Middle frontal gyrus (tissue), 1 donor: ENCODE results near the gene RAB8B.
"Not testable (repeated sequence)": the region's sequence is repeated elsewhere in the genome, so short reads cannot be mapped to it uniquely, and the experiment has no call there.

Experiments
- DNase-seq: peaks from one replicate; pipeline ENCODE4 v3.0.0-alpha.2; 2015; ENCODE audit warnings: low spot score; ENCODE audit errors: extremely low spot score

The RAB8B gene

DNA sequence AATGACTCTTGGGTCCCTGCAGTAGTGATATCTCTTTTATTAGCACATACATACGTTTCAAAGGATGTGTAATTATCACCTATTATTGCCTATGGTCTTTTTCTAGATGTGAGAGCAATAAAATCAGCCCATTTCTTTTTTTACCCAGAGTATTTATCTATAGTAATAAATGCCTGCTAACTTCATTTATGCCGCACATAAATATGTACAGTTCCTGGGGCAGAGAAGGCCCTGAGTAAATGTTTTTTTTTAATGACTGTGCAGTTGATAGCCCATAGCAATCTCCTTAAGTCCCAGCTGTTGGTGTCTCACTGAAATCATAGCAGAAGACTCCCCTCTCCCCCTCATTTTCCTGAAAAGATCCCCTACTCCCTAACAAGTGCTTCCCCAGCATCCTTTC, 16.7 kb downstream of the RAB8B start:
- no peak for DNase-seq

DNA sequence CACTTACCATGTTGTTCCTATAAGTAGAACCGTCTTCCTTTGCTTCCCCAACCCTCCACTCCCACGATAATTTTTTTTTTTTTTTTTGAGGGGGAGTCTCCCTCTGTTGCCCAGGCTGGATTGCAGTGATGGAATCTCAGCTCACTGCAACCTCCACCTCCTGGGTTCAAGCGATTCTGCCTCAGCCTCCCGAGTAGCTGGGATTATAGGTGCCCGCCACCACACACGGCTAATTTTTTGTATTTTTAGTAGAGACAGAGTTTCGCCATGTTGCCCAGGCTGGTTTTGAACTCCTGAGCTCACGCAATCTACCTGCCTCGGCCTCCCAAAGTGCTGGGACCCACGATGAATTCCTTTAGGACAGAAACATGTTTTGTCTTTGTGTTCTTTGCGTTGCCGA, 19.4 kb downstream of the RAB8B start:
- not testable (repeated sequence) for DNase-seq

- no peak for DNase-seq
Observed at GRCh38 chr15:63210151-63211091, 21.0 kb downstream of the RAB8B start.

GRCh38 chr15:63211092-63211490, 21.7 kb downstream of the RAB8B start:
- no peak for DNase-seq

- no peak for DNase-seq
Observed at GRCh38 chr15:63211549-63211948, 22.1 kb downstream of the RAB8B start.

DNA sequence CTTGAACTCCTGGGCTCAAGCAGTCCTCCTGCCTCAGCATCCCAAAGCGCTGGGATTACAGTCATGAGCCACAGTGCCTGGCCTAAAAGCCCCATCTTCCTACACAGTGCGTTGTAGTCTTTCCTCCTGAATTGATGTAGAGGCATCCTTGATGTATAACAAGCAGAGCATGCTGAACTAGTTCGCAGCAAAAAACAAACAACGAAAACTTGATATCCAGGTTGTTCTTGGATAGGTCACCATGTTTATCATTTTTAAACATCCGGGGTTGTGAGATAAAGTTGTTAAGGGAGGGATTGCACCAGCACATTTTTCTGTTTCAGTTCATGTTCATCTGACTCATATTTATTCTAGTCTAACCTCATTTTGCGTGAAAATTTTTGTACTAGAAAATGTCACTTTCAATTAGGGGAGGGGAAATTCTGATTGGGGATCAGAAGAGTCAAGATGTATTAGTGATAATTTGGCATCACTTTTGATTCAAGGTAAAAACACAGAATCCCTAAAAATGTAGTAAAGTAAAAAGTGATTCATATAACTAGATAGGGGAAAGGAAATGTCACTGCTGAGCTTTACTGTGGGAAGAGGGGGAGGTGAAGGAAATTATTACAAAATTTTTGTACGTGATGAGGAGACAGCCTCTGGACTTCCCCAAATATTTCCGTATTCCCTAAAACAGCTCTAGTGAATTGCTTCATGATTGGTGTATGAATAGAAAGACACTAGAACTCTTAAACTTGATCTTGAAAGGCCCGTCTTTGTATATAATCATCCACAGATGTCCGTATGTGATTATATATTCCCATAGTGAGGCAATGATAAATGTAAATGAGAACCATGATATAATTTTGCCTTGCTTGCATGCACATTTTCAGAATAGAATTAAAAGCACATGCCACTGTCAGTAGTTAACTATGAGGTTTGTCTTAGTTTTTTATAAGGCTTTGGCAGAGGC, 22.9 kb downstream of the RAB8B start:
- no peak for DNase-seq

- DNase-seq: no peak
Observed at GRCh38 chr15:63218100-63218808, 28.8 kb downstream of the RAB8B start.

DNA sequence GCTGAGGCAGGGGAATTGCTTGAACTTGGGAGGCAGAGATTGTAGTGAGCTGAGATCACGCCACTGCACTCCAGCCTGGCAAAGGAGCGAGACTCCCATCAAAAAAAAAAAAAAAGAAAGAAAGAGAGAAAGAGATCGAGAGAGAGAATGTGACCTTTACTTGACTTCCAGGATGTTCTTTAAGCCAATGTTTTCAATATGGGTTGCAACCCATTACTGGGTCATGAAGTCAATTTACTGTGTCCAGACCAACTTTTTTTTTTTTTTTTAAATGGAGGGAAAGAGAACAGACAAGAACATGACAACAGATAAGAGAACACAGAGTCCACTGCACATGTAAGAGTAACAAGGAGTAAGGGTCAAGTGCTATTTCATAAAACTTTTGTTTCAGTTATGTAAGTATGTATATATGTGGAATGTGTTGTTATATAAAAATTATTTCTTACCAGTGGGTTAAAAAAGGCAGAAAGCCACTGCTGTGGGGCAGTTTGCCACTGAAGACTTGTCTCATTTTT, 29.8 kb downstream of the RAB8B start:
- DNase-seq: no peak

- no peak for DNase-seq
Observed at GRCh38 chr15:63221346-63221745, 31.9 kb downstream of the RAB8B start.

DNA sequence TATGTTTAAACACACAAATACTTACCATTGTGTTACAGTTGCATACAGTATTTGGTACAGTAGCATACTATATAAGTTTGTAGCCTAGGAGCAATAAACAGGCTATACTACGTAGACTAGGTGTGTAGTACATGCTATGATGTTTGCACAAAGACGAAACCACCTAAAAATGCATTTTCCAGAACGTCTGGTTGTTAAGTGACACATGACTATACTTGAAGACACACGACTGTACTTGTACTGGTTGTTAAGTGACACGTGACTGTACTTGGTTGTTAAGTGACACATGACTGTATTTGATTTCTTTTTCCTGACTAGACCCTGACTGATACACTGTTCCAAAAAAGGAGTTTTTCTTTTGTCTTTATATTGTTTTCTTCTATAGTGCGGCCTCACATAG, 34.1 kb downstream of the RAB8B start:
- no peak for DNase-seq

GRCh38 chr15:63225381-63225780, 36.0 kb downstream of the RAB8B start:
- DNase-seq: no peak

DNA sequence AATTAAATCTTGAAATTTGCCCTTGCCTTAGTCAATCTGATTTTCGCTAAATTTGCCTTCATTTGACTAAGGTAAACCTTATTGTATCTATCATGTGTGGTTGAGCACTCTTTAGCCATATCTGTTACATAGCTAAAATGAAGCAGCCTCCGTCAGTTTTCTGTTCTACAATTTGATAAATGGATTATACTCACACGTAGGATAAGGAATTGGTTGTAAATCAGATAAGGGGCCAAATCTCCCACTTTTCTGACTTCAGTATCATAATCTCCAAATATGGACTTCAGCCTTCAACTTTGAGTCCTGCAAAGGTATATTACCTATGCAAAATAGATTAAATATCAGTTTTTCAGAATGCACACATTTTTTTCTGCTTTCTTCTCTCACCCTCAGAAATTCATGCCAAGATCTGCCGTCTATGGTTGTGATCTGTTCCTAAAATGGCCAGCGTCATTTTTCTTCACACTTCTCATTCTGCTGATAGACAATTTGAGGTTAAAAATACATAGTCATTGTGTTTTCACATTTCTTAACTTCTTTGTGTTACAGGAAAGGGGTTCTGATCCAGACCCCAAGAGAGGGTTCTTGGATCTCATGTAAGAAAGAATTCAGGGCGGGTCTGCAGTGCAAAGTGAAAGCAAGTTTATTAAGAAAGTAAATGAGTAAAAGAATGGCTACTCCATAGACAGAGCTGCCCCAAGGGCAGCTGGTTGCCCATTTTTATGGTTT, 36.9 kb downstream of the RAB8B start:
- no peak for DNase-seq

DNA sequence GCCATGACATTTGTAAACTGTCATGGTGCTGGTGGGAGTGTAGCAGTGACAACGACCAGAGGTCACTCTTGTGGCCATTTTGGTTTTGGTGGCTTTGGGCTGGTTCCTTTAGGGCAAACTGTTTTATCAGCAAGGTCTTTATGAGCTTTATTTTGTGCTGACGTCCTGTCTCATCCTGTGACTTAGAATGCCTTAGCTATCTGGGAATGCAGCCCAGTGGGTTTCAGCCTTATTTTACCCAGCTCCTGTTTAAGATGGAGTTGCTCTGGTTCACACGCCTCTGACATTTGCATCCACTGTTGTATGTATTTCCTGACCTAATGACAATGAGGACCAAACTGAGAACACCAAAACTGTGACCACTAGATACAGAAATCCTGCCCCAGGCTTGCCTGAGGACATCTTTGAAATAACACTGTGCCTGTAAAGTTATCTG, 37.6 kb downstream of the RAB8B start:
- DNase-seq: no peak

DNA sequence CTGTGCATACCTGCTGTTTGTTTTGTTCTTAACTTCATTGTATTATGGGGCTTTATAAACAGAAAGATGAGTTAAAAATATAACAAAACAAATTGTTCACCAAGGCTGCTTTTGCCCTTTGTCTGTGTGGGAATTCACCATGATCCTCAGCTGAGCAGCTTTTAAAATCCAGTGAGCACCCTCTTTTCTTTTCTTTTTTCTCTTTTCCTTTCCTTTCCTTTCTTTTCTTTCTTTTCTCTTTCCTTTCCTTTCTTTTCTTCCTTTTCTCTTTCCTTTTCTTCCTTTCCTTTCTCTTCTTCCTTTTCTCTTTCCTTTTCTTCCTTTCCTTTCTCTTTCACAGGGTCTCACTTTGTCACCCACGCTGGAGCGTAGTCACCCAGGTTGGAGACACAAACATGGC, 38.3 kb downstream of the RAB8B start:
- no peak for DNase-seq

DNA sequence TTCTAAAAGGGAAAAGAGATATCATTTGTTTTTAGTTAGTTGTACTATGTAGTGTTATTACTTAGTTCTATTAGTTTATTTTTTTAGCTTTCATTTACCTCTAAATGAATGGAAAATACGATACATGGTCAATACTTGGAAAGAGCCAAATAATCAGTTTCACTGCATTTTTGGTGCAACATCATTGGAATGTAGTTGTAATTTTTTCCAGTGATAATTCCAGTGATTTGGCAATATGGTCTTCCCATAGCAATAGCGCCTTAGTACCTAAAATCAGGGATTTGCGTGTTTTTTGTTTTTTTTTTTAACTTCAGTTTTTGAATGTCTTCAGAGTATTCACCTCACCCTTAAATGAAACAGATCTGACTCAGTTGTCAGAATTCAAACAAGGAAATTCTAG, 41.8 kb downstream of the RAB8B start:
- DNase-seq: no peak

DNA sequence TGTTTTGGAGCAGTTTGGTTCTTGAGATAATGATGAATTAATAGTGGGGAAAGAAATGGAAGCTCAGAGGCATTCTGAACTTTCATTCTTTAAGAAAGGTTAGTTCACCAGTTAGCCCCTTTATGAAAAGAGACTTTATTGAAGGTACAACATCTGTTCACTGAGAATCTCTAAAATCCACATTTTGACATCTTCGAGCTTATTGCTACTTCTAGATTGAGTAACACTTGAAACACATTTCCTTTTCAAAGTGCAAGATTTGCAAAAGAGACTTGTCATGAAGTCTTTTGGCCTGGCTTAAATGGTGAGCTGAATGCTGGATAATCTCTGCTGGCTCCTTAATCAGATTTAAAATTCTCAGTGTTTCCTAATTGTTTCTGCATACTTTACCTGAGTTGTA, 42.3 kb downstream of the RAB8B start:
- no peak for DNase-seq

DNA sequence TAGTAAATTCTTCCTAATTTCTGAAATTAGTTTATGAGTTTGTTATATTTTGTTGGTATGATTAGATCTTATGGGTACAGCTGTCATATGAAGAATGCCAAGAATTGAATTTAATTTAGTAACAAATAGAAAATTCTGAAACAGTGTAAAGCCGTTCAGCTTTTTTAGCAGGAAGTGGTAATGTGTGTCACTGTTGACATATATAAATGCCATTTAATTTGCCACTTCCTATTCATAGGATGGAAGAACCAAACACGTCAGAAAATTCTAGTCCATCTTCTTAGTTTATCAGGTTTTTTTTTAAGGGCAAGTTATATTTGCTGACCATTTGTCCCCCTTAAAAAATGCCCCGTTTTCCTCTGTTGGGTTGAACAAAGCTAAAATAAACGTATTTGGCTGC, 43.0 kb downstream of the RAB8B start:
- DNase-seq: no peak

- DNase-seq: no peak
Observed at GRCh38 chr15:63232943-63233342, 43.5 kb downstream of the RAB8B start.

DNA sequence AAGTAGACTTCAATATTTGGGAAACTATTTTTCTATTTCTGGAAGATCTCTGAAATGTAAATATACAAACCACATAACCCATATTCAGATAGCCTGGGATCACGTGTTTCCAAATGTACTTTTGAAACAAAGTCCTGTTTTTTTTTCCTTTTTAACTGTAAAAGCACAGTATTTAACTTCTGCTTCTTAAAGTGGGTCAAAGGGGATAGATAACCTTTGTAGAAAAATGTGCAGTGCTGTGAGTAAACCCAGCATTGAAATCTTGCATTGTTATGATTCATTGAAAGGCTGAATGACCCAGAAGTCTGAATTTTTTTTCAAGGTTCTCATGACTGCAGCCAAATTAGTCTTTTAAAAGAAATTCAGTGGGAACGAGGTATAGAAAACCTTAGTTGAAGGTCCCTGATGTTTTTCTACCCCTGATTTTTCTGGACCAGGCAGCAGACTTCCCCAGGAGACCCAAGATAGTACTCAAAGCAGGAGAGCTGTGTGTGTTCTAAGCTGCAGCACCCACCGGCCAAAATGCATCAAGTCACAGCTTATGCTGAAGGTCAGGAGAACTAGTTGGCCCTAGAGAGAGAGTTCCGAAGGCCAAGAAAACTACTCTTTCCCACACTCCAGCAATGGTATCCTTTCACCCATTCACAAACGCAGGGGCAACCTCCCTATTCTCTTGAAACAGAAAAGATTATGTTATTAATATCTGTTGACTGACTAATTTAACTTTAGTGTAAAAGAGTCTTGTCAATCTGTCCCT, 44.4 kb downstream of the RAB8B start:
- no peak for DNase-seq

DNA sequence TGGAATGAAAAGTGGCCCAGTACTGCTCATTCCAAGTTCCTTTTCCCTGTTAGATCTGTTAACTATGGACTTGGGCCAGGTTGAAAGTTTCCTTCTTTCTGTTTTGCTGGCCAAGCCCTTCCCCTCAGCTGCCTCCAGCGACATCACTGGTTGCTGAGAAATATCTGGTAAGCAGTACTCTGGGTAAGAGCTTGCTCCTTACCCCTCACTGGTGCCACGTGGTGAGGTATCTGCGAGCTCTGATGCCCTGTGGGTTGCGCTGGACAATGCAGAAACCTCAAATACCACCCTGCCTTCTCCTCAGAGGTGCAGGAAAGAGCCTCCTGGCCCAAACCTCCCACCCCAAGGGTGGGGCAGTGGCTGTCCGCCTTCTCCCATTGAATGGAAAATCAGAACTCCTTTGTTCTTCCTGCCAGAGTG, 45.1 kb downstream of the RAB8B start:
- DNase-seq: no peak
